Measurements from ENCODE around the gene PRAMEF1. TPM values are rescaled to one million over a fixed set of nuclear protein-coding genes. Genes with fewer than 3 reads are reported as not detected.

PRAMEF1 gene
- total RNA-seq, 1 experiment from 2014 or later, result not detected

DNA sequence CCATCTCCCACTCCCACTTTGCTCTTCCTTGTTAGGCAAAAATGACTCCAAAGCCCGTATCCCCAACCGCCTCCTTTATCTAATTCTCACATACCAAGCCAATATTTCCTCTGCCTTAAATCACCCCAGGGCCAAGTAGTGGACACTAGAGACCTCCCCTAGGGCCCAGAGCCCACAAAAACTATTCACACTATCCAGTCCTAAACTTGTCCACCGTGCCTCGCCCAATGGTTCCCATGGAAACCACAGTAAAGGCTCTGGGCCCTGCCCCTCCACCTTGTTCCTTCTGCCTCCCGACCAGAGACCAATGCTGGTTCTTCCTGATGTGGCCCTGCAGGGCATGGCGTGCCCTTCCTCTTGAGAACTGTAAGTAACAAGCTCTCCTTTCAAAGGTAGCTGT lies 33.4 kb upstream of the PRAMEF1 start:
- TF ChIP-seq, protein P1, sequence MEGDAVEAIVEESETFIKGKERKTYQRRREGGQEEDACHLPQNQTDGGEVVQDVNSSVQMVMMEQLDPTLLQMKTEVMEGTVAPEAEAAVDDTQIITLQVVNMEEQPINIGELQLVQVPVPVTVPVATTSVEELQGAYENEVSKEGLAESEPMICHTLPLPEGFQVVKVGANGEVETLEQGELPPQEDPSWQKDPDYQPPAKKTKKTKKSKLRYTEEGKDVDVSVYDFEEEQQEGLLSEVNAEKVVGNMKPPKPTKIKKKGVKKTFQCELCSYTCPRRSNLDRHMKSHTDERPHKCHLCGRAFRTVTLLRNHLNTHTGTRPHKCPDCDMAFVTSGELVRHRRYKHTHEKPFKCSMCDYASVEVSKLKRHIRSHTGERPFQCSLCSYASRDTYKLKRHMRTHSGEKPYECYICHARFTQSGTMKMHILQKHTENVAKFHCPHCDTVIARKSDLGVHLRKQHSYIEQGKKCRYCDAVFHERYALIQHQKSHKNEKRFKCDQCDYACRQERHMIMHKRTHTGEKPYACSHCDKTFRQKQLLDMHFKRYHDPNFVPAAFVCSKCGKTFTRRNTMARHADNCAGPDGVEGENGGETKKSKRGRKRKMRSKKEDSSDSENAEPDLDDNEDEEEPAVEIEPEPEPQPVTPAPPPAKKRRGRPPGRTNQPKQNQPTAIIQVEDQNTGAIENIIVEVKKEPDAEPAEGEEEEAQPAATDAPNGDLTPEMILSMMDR (IDR thresholded peaks at IDR 0.05; ENCODE audit: unreplicated experiment), result no peak
- no peaks in the 10 kb centered on the region for H3K9me3 Mint-ChIP-seq (ENCODE audit: low read depth, unreplicated experiment)
- peaks cover 75% of the 10 kb centered on the region for H3K27me3 Mint-ChIP-seq (ENCODE audit: unreplicated experiment)
- DNase-seq, result no peak
- no peaks in the 10 kb centered on the region for H3K36me3 Mint-ChIP-seq (ENCODE audit: insufficient read depth, unreplicated experiment)
- H3K4me1 Mint-ChIP-seq (ENCODE audit: low read depth, unreplicated experiment), result no peaks in the 10 kb centered on the region
- intact Hi-C loops (cut with micrococcal nuclease; ENCODE audit: unreplicated experiment), result no loop called here
- no peak overlapping the region for H3K27ac Mint-ChIP-seq (ENCODE audit: unreplicated experiment)
- CTCF ChIA-PET, result no interaction called here
- no TSS peak for BruUV-seq (replicated peaks)
- H3K4me3 Mint-ChIP-seq (ENCODE audit: low read depth, unreplicated experiment), result no peak overlapping the region

DNA sequence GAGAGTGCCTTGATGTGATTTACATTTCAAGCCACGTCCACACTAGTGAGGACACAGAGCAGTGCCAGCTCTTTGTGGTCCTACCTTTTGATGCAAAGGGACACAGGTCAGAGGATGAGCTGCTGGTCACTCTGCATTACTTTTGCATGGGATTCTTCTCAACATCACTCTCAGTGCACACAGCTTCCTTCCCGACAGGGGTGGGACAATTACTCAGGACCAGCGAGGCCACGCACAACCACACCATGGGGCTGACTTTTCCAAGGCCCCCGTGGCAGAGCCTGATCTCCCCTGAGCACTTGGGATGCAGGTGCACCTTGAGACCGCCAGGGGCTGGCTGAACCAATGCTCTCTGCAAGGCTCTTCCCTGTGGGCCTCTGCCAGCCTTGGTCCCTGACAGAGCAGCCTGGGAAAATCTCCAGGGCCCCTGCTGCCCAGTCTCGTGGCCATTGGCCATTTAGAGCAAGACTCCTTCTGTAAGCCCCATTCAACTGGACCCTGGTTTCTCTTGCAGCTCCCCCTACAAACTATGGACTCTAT lies 30.9 kb upstream of the PRAMEF1 start:
- CTCF ChIA-PET, result no interaction called here
- Mint-ChIP-seq H3K27me3 (ENCODE audit: unreplicated experiment) (peaks cover 74% of the 10 kb centered on the region), H3K4me1 (ENCODE audit: low read depth, unreplicated experiment) (no peaks in the 10 kb centered on the region), H3K27ac (ENCODE audit: unreplicated experiment) (no peak overlapping the region), H3K9me3 (ENCODE audit: low read depth, unreplicated experiment) (no peaks in the 10 kb centered on the region), H3K36me3 (ENCODE audit: insufficient read depth, unreplicated experiment) (no peaks in the 10 kb centered on the region), H3K4me3 (ENCODE audit: low read depth, unreplicated experiment) (no peak overlapping the region)
- TF ChIP-seq, protein P1 (IDR thresholded peaks at IDR 0.05; ENCODE audit: unreplicated experiment), result no peak
- intact Hi-C loops (cut with micrococcal nuclease; ENCODE audit: unreplicated experiment), result no loop called here
- no TSS peak for BruUV-seq (replicated peaks)
- no peak for DNase-seq

DNA sequence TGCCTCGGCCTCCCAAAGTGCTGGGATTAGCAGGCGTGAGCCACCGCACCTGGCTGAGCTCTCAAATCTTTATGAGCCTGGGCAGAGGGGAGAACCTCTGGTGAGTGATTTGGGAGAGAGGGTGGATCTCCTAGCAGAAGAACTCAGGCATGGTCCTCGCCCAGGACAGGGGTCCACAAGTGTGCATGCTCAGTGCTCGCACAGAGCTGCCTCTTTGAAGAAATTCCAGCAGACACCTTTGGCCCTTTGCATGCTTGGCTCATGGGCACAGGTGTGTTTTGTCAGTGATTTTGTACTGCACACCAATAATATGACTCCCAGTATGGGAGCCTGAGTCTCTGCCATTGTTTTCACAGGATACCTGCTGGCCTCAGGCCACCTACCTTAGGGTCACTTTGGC lies 29.4 kb upstream of the PRAMEF1 start:
- TF ChIP-seq, protein P1 (IDR thresholded peaks at IDR 0.05; ENCODE audit: unreplicated experiment), result no peak
- intact Hi-C loops (cut with micrococcal nuclease; ENCODE audit: unreplicated experiment), result no loop called here
- DNase-seq, result no peak
- H3K27me3 Mint-ChIP-seq (ENCODE audit: unreplicated experiment), result peaks cover 70% of the 10 kb centered on the region
- no peak overlapping the region for H3K4me3 Mint-ChIP-seq (ENCODE audit: low read depth, unreplicated experiment)
- CTCF ChIA-PET, result no interaction called here
- H3K27ac Mint-ChIP-seq (ENCODE audit: unreplicated experiment), result no peak overlapping the region
- H3K4me1 Mint-ChIP-seq (ENCODE audit: low read depth, unreplicated experiment), result no peaks in the 10 kb centered on the region
- H3K36me3 Mint-ChIP-seq (ENCODE audit: insufficient read depth, unreplicated experiment), result no peaks in the 10 kb centered on the region
- H3K9me3 Mint-ChIP-seq (ENCODE audit: low read depth, unreplicated experiment), result no peaks in the 10 kb centered on the region
- no TSS peak for BruUV-seq (replicated peaks)

DNA sequence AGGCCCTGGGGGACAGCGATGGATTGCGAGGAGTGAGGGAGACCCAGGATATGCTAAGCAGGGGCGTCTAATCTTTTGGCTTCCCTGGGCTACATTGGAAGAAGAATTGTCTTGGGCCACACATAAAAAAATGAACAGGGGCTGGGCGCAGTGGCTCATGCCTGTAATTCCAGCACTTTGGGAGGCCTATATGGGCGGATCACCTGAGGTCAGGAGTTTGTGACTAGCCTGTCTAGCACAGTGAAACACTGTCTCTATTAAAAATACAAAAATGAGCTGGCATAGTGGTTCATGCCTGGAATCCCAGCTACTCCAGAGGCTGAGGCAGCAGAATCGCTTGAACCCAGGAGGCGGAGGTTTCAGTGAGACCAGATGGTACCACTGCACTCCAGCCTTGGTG lies 28.4 kb upstream of the PRAMEF1 start:
- no TSS peak for BruUV-seq (replicated peaks)
- intact Hi-C loops (cut with micrococcal nuclease; ENCODE audit: unreplicated experiment), result no loop called here
- TF ChIP-seq, protein P1 (IDR thresholded peaks at IDR 0.05; ENCODE audit: unreplicated experiment), result no peak
- Mint-ChIP-seq H3K4me1 (ENCODE audit: low read depth, unreplicated experiment) (no peaks in the 10 kb centered on the region), H3K36me3 (ENCODE audit: insufficient read depth, unreplicated experiment) (no peaks in the 10 kb centered on the region), H3K27me3 (ENCODE audit: unreplicated experiment) (peaks cover 70% of the 10 kb centered on the region), H3K9me3 (ENCODE audit: low read depth, unreplicated experiment) (no peaks in the 10 kb centered on the region), H3K27ac (ENCODE audit: unreplicated experiment) (no peak overlapping the region), H3K4me3 (ENCODE audit: low read depth, unreplicated experiment) (no peak overlapping the region)
- no peak for DNase-seq
- CTCF ChIA-PET, result no interaction called here

Measured in Calu3 (cell line).